GM12878 (cell line): ENCODE data around the gene STX12. TPM values are rescaled to one million over a fixed set of nuclear protein-coding genes. Genes with fewer than 3 reads are reported as not detected.

Experiments used
- ESRRA ChIP-seq: IDR thresholded peaks from 2 replicates; pipeline ENCODE4 v1.6.1; 2012; ENCODE audit warnings: mild to moderate bottlenecking, low read length, improper control_type of control experiment
- EZH2 ChIP-seq: IDR thresholded peaks from 2 replicates; pipeline ENCODE4 v1.6.1; 2012; ENCODE audit warnings: low read depth, mild to moderate bottlenecking, control low read depth, inconsistent platforms, low read length, borderline replicate concordance; ENCODE audit not compliant: control insufficient read depth
- HDAC2 ChIP-seq: fragments of 200-600 bp; sonication (generic); IDR thresholded peaks from 2 replicates; pipeline ENCODE4 v1.6.1; 2017
- HDAC6 ChIP-seq: fragments of 200-600 bp; sonication (generic); IDR thresholded peaks from one replicate; pipeline ENCODE4 v1.8.0; 2017; ENCODE audit warnings: antibody characterized with exemption; ENCODE audit not compliant: unreplicated experiment
- KDM1A ChIP-seq: fragments of 200-600 bp; sonication (generic); IDR thresholded peaks from 2 replicates; pipeline ENCODE4 v1.6.1; 2016; ENCODE audit warnings: borderline replicate concordance
- MAX ChIP-seq: IDR thresholded peaks from 2 replicates; pipeline ENCODE4 v1.6.1; 2012; ENCODE audit warnings: low read depth, low read length, improper control_type of control experiment
- NBN ChIP-seq: fragments of 450-650 bp; IDR thresholded peaks from 2 replicates; pipeline ENCODE4 v1.6.1; 2016
- NFIC ChIP-seq: IDR thresholded peaks from 2 replicates; pipeline ENCODE4 v1.6.1; 2012; ENCODE audit warnings: low read depth, mild to moderate bottlenecking, inconsistent platforms, low read length, moderate library complexity
- NFXL1 ChIP-seq: fragments of 450-650 bp; IDR thresholded peaks from 2 replicates; pipeline ENCODE4 v1.6.1; 2017; ENCODE audit warnings: antibody characterized with exemption, mild to moderate bottlenecking, borderline replicate concordance
- NRF1 ChIP-seq: conservative IDR thresholded peaks from 2 replicates; pipeline ENCODE4 v1.6.1; 2011; ENCODE audit warnings: mild to moderate bottlenecking, low read depth, low read length, improper control_type of control experiment
- POLR2A ChIP-seq: IDR thresholded peaks from 2 replicates; pipeline ENCODE4 v1.6.1; 2011; ENCODE audit warnings: low read depth, mild to moderate bottlenecking, low read length
- RAD51 ChIP-seq: fragments of 450-650 bp; IDR thresholded peaks from 2 replicates; pipeline ENCODE4 v1.6.1; 2016; ENCODE audit warnings: moderate library complexity, mild to moderate bottlenecking, inconsistent platforms
- REST ChIP-seq: IDR thresholded peaks from 2 replicates; pipeline ENCODE4 v1.6.1; 2012; ENCODE audit warnings: mild to moderate bottlenecking, low read depth, low read length
- RUNX3 ChIP-seq: IDR thresholded peaks from 2 replicates; pipeline ENCODE4 v1.6.1; 2012; ENCODE audit warnings: low read length, inconsistent platforms
- SMC3 ChIP-seq: IDR thresholded peaks from 2 replicates; pipeline ENCODE4 v1.6.1; 2011; ENCODE audit warnings: low read length, improper control_type of control experiment, borderline replicate concordance
- TARDBP ChIP-seq: IDR thresholded peaks from 2 replicates; pipeline ENCODE4 v1.6.1; 2016; ENCODE audit warnings: borderline replicate concordance
- YBX1 ChIP-seq: fragments of 450-650 bp; IDR thresholded peaks from 2 replicates; pipeline ENCODE4 v1.6.1; 2016; ENCODE audit warnings: antibody characterized with exemption
- ZBTB4 ChIP-seq: fragments of 450-650 bp; formaldehyde crosslinking; IDR thresholded peaks from 2 replicates; pipeline ENCODE4 v1.4.0; 2022; ENCODE audit warnings: mild to moderate bottlenecking, moderate library complexity
- polyA plus RNA-seq, 11 experiments: library from polyadenylated mRNA; depleted of rRNA in 4 of 11; unstranded in 6 of 11; stranded (reverse) in 5 of 11; fragments of >200 nt; fragmentation: Nextera tagmentation in 4 of 11; fragmentation: Illumina TruSeq in 1 of 11; extraction: Ambion mirVana in 4 of 11; extraction: Trizol in 1 of 11; gene quantifications; 1 replicate in 1 of 11; 2 replicates in 10 of 11; pipeline versions ENCODE4 v1.2.1 to v1.2.3, GENCODE V29; 2011 to 2016; ENCODE audit warnings: inconsistent platforms in 2 of 11, missing spikeins in 2 of 11, low read depth in 1 of 11
- total RNA-seq, 4 experiments: library from RNA; depleted of rRNA in 3 of 4; stranded (reverse); fragments of >200 nt in 3 of 4; fragmentation: Illumina TruSeq in 1 of 4; extraction: Trizol in 1 of 4; gene quantifications; 2 replicates each; pipeline versions ENCODE4 v1.2.1 to v1.2.3, GENCODE V29; 2013 to 2021
- TF ChIP-seq, protein P1 (sequence below): fragments of 450-650 bp; IDR thresholded peaks from 2 replicates; pipeline ENCODE4 v1.6.1; 2017; ENCODE audit warnings: mild to moderate bottlenecking, moderate library complexity

STX12 gene
- total and polyA plus RNA-seq, 10 of the 15 experiments (the other 5 are each of a cell fraction or from before 2014, with no cell fraction given), result 20.2 to 35.0 (median 28.1) TPM

DNA sequence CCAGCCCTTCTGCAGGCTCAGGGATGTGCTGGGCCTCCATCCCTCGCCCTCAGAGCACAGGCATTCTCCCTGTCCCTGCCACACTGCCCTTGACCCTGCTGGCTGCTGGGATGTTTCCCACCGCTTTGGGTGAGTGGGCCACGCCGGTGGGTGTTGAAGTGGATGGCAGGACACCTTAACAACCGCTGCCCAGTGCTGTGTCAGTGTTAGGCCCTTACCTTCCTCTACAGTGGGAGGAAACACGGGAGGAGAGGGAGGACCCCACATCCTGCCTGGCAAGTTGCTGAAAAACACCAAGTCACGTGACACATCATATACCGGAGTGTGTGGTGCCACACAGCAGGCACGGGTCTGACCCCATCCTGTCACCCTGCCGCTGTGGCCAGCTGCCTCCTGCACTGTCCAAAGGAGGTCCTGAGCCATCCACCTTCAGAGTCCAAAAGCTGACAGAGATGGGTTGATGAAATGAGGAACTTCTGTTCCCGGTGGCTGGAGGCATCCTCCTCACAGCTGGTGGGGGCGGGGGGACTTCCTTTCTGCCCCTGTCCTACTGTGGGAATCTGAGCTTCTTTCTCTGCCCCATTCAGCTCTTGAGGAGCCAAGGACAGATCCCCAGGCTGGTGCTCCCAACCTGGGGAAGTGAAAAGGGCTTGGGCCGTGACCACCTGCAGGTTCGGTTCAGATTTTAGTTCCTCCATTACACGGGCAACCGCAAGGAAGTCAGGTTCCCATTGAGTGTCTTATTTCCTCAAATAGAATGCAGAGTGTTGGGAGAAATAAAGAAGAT, 96.1 kb downstream of the STX12 start (continued):
- TF ChIP-seq ZBTB4, result peak; percentile 86; the same call in 1 of the 2 replicates
- TF ChIP-seq ESRRA, result no peak
- no peak for TF ChIP-seq MAX
- TF ChIP-seq, protein P1, sequence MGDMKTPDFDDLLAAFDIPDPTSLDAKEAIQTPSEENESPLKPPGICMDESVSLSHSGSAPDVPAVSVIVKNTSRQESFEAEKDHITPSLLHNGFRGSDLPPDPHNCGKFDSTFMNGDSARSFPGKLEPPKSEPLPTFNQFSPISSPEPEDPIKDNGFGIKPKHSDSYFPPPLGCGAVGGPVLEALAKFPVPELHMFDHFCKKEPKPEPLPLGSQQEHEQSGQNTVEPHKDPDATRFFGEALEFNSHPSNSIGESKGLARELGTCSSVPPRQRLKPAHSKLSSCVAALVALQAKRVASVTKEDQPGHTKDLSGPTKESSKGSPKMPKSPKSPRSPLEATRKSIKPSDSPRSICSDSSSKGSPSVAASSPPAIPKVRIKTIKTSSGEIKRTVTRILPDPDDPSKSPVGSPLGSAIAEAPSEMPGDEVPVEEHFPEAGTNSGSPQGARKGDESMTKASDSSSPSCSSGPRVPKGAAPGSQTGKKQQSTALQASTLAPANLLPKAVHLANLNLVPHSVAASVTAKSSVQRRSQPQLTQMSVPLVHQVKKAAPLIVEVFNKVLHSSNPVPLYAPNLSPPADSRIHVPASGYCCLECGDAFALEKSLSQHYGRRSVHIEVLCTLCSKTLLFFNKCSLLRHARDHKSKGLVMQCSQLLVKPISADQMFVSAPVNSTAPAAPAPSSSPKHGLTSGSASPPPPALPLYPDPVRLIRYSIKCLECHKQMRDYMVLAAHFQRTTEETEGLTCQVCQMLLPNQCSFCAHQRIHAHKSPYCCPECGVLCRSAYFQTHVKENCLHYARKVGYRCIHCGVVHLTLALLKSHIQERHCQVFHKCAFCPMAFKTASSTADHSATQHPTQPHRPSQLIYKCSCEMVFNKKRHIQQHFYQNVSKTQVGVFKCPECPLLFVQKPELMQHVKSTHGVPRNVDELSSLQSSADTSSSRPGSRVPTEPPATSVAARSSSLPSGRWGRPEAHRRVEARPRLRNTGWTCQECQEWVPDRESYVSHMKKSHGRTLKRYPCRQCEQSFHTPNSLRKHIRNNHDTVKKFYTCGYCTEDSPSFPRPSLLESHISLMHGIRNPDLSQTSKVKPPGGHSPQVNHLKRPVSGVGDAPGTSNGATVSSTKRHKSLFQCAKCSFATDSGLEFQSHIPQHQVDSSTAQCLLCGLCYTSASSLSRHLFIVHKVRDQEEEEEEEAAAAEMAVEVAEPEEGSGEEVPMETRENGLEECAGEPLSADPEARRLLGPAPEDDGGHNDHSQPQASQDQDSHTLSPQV, result no peak
- no peak for TF ChIP-seq KDM1A
- no peak for TF ChIP-seq TARDBP
- peak; percentile 99 for TF ChIP-seq RAD51
- TF ChIP-seq NRF1, result no peak
- peak; percentile 51 for TF ChIP-seq RUNX3
- TF ChIP-seq NFIC, result 0 out of 2 replicates have a peak, but pooled peaks have one; percentile 46
- TF ChIP-seq YBX1, result no peak
- no peak for TF ChIP-seq NFXL1
- no peak for TF ChIP-seq HDAC2
- no peak for TF ChIP-seq REST
- TF ChIP-seq EZH2, result no peak
- TF ChIP-seq NBN, result peak; percentile 52
- TF ChIP-seq SMC3, result no peak
- peak; percentile 62 for TF ChIP-seq POLR2A
- TF ChIP-seq HDAC6, result no peak
